AG10803 (cell line): ENCODE measurements around the gene ZNF525.
"Not testable (repeated sequence)": the region's sequence is repeated elsewhere in the genome, so short reads cannot be mapped to it uniquely, and the experiment has no call there.

Source experiments
- DNase-seq: peaks from one replicate; pipeline ENCODE4 v3.0.0; 2010; ENCODE audit warnings: low read depth
- H3K4me3 ChIP-seq: 2 replicates; pipeline ENCODE4 v1.5.1; 2011; ENCODE audit warnings: mild to moderate bottlenecking, low read length, control low read depth
- TF ChIP-seq, protein P1 (sequence below): conservative IDR thresholded peaks from 2 replicates; pipeline ENCODE4 v1.5.1; 2011; ENCODE audit warnings: mild to moderate bottlenecking, low read length, control low read depth, inconsistent platforms

Gene ZNF525

DNA sequence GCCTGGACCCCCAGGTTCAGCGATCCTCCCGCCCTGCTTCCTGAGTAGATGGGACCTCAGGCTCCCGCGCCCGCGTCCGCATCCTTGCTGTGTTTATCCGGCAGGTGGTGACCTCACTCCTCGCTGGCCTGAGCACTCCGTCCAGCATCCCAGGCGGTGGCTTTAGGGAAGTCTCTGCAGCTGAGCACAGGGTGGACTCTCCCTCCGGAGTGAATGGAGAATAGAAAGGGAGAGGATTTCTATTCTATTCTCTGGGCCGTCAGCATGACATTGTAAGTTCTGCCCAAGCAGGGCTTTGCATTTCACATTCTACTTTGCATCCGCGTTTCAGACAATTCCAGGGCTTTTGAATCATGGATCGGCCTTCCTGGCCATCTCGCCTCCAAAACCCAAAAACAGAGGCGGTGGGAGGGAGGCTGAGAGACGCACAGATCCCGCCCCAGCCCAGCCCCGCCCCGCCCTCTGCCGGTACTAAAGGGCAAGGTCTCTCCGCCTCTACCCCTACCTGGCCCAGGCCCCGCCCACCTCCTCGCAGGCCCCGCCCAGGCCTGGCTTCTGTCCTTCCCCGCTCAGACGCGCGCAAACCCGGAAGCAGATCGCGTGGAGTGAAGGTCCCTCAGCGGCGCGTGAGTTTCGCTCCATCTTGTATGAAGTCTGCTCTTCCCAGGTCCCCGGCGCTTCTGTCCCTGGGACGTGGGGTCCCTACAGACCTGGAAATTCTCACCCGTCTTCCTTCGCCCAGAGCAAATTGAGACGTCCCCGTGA, at the start of gene ZNF525:
ZNF525 (plus strand) TSS at position 572 of the 765 bp plus-strand sequence. CDS start 6,577 bp downstream, outside the sequence.
- H3K4me3 ChIP-seq = peak within 1 kb of the TSS; percentile 75
- DNase-seq = peak; percentile 58
- TF ChIP-seq, protein P1, sequence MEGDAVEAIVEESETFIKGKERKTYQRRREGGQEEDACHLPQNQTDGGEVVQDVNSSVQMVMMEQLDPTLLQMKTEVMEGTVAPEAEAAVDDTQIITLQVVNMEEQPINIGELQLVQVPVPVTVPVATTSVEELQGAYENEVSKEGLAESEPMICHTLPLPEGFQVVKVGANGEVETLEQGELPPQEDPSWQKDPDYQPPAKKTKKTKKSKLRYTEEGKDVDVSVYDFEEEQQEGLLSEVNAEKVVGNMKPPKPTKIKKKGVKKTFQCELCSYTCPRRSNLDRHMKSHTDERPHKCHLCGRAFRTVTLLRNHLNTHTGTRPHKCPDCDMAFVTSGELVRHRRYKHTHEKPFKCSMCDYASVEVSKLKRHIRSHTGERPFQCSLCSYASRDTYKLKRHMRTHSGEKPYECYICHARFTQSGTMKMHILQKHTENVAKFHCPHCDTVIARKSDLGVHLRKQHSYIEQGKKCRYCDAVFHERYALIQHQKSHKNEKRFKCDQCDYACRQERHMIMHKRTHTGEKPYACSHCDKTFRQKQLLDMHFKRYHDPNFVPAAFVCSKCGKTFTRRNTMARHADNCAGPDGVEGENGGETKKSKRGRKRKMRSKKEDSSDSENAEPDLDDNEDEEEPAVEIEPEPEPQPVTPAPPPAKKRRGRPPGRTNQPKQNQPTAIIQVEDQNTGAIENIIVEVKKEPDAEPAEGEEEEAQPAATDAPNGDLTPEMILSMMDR = no peak; the same call in 1 of the 2 replicates

DNA sequence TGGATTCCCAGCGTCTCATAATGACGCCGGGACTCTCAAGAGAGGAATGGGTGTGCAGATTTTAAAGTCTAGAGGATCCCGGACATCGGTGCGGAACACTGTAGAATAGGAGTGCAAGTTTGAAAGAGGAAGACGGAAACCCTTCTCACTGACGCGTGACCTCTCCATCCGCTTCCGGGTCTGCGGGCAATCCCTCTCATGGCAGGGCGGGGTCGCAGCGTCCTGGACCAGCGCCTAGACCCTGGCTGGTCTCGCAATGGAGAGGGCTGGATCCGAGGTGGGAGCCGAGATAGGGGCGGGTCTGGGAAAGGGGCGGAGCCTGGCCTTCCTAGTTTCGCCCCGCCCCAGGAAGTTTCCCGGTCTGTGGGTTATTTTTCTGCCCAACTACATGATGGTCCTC, 36.5 kb upstream of the ZNF525 start:
- no peak overlapping the region for H3K4me3 ChIP-seq
- TF ChIP-seq, protein P1 = no peak
- DNase-seq = peak; percentile 31

DNA sequence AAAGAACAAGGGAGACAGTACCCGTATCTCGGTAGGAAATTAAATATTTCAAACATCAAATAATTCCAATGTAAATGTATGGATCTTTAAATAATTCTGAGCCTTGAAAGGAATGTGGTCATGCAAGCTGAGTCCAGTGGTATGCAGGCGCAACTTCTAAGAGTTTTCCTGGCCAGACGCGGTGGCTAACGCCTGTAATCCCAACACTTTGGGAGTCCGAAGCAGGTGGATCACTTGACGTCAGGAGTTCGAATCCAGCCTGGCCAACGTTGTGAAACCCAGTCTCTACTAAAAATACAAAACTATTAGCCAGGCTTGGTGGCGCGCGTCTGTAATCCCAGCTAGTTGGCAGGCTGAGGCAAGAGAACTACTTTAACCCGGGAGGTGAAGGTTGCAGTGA, 33.0 kb upstream of the ZNF525 start:
- TF ChIP-seq, protein P1 = no peak
- H3K4me3 ChIP-seq = peak overlapping the region; percentile 67
- no peak for DNase-seq

DNA sequence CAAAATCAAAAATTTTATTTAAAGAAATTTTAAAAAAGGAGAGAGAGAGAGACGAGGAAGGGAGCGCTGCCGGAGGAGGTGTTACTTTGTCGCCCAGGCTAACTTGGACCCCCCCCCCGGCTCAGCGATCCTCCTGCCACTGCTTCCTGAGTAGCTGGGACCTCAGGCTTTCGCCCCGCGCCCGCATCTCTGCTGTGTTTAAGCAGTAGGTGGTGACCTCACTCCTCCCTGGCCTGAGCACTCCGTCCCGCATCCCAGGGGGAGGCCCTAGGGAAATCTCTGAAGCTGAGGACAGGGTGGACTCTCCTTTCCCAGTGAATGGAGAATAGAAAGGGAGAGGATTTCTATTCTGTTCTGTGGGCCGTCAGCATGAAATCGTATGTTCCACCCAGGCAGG, 32.4 kb upstream of the ZNF525 start:
- H3K4me3 ChIP-seq = peak overlapping the region; percentile 67
- TF ChIP-seq, protein P1 = no peak
- peak; percentile 44 for DNase-seq

DNA sequence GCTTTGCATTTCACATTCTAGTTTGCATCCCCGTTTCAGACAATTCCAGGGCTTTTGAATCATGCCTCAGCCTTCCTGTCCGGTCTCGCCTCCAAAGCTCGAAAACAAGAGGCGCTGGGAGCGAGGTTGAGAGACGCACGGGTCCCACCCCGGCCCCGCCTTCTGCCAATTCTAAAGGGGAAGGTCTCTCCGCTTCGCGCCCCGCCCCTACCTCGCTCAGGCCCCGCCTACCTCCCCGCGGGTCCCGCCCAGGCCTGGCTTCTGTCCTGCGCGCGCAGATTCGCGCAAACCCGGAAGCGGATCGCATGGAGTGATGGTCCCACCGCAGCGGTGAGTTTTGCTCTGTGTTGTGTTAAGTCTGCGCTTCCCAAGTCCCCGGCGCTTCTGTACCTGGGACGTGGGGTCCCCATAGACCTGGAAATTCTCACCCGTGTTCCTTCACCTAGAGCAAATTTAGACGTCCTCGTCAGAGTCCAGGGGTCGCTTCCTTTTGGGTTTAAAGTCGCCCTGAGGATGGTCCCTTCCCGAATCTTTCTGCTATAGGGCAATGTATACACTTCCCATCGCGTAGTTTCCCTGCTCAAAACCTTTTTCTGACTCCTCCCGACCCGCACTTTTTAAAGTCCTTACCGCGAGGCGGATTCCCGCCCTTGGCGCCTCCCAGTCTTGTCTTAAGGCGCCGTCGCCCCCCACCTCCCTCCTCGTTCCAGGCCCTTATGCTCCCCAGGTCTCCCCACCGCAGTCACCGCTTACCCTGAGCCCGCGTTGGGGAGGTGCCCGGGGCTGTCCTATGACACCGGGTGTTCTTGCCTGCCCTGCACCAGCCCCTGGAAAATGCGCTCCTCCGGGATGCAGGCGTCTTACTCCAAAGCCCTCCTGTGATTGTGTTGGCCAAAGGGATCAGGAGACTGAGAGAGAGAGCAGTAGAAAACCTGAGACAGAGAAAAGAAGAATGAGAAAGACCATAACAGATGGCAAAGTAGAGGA, 31.7 kb upstream of the ZNF525 start, which contains the start of gene ZNF845:
ZNF845 (plus strand) TSS at position 287 of the 987 bp plus-strand sequence. CDS start 7,559 bp downstream, outside the sequence.
- TF ChIP-seq, protein P1 = no peak
- DNase-seq = peak; percentile 90
- peak within 1 kb of the TSS; percentile 97 for H3K4me3 ChIP-seq

DNA sequence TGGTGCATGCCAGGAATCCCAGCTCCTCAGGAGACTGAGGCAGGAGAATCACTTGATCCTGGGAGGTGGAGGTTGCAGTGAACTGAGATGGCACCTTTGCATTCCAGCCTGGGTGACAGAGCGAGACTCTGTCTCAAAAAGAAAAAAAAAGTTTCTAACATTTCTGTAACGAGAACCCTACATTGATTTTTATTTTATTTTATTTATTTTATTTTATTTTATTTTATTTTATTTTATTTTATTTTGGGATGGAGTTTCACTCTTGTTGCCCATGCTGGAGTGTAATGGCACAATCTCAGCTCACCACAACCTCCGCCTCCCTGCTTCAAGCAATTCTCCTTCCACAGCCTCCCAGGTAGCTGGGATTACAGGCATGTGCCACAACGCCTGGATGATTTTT, 21.1 kb upstream of the ZNF525 start:
- not testable (repeated sequence) for DNase-seq, H3K4me3 ChIP-seq

DNA sequence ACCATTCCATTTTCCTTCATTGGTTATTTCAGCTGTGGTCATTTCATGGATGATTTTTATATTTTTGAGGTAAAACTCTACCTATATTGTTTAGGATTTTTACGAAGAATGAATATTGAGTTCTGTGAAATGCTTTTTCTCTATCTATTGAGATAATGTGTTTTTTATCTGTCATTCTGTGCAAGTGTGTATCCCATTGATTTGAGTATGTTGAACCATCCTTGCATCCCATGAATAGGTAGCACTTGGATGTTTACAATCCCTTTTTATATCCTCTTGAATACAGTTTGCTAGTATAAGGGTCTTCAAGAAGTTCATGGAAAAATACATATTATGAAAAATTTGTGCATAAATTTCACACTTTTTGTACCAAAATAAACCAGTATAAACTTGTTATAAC, 9.8 kb upstream of the ZNF525 start:
- H3K4me3 ChIP-seq = no peak overlapping the region
- DNase-seq = no peak
- TF ChIP-seq, protein P1 = no peak
